ENCODE results near the gene DPF3. TPM values are rescaled to one million over a fixed set of nuclear protein-coding genes. Genes with fewer than 3 reads are reported as not detected.

The DPF3 gene
- total RNA-seq, 1 donor from 2014 or later: 1.3 TPM

- no peak for TF ChIP-seq CTCF (conservative IDR thresholded peaks at IDR 0.05)
- Mint-ChIP-seq H3K4me1 (peaks cover 17% of the 10 kb centered on the region), H3K36me3 (ENCODE audit: low read depth) (no peaks in the 10 kb centered on the region), H3K9me3 (no peaks in the 10 kb centered on the region), H3K27ac (ENCODE audit: unreplicated experiment) (peak overlapping the region; percentile 91), H3K27me3 (ENCODE audit: low read depth) (no peaks in the 10 kb centered on the region), H3K4me3 (no peak overlapping the region)
- DNase-seq (ENCODE audit: low read depth, low spot score): no peak
These were observed 294.1 kb downstream of the DPF3 start for GRCh38 chr14:72599579-72600470.

- no peaks in the 10 kb centered on the region for H3K27me3 Mint-ChIP-seq (ENCODE audit: low read depth)
- H3K4me3 Mint-ChIP-seq: no peak overlapping the region
- no peak overlapping the region for H3K27ac Mint-ChIP-seq (ENCODE audit: unreplicated experiment)
These were observed 295.6 kb downstream of the DPF3 start for GRCh38 chr14:72598306-72598705.

GRCh38 chr14:72597252-72598233, 296.4 kb downstream of the DPF3 start:
- peaks cover 17% of the 10 kb centered on the region for H3K4me1 Mint-ChIP-seq
- no peak for TF ChIP-seq CTCF (conservative IDR thresholded peaks at IDR 0.05)
- no peaks in the 10 kb centered on the region for H3K36me3 Mint-ChIP-seq (ENCODE audit: low read depth)
- no peak overlapping the region for H3K27ac Mint-ChIP-seq (ENCODE audit: unreplicated experiment)
- no peaks in the 10 kb centered on the region for H3K27me3 Mint-ChIP-seq (ENCODE audit: low read depth)
- no peaks in the 10 kb centered on the region for H3K9me3 Mint-ChIP-seq
- DNase-seq (ENCODE audit: low read depth, low spot score): no peak
- no peak overlapping the region for H3K4me3 Mint-ChIP-seq

More at GRCh38 chr14:72598306-72598705, 295.6 kb downstream of the DPF3 start:
- Mint-ChIP-seq H3K36me3 (ENCODE audit: low read depth) (no peaks in the 10 kb centered on the region), H3K9me3 (no peaks in the 10 kb centered on the region), H3K4me1 (peaks cover 17% of the 10 kb centered on the region)
- no peak for DNase-seq (ENCODE audit: low read depth, low spot score)
- no peak for TF ChIP-seq CTCF (conservative IDR thresholded peaks at IDR 0.05)

- H3K27me3 Mint-ChIP-seq (ENCODE audit: low read depth): peaks cover 2% of the 10 kb centered on the region
- H3K4me3 Mint-ChIP-seq: no peak overlapping the region
- no peak for DNase-seq (ENCODE audit: low read depth, low spot score)
- H3K4me1 Mint-ChIP-seq: peaks cover 5% of the 10 kb centered on the region
- H3K27ac Mint-ChIP-seq (ENCODE audit: unreplicated experiment): no peak overlapping the region
- no peak for TF ChIP-seq CTCF (conservative IDR thresholded peaks at IDR 0.05)
- no peaks in the 10 kb centered on the region for H3K9me3 Mint-ChIP-seq
- H3K36me3 Mint-ChIP-seq (ENCODE audit: low read depth): no peaks in the 10 kb centered on the region
These were observed 298.6 kb downstream of the DPF3 start for GRCh38 chr14:72595152-72595862.
